Keratinocyte (primary cell): ENCODE measurements around the gene ACTN1.

Experiments used
- CTCF ChIP-seq, 3 experiments: IDR thresholded peaks in 1 of 3; conservative IDR thresholded peaks in 1 of 3; optimal IDR thresholded peaks in 1 of 3; 2 replicates in 2 of 3; 3 replicates in 1 of 3; pipeline versions ENCODE3 to v1.5.1; 2011; ENCODE audit warnings: low read length in 3 of 3, mild to moderate bottlenecking in 3 of 3, moderate library complexity in 2 of 3, control low read depth in 1 of 3, inconsistent platforms in 1 of 3; ENCODE audit not compliant: insufficient read depth in 2 of 3; ENCODE audit errors: extremely low read depth in 1 of 3
- EZH2 ChIP-seq: IDR thresholded peaks from one replicate; pipeline ENCODE4 v1.6.1; 2012; ENCODE audit warnings: inconsistent platforms, mild to moderate bottlenecking, low read length, moderate library complexity

GRCh38 chr14:68871392-68871791, 107.7 kb downstream of the ACTN1 start:
- TF ChIP-seq CTCF (optimal IDR thresholded peaks at IDR 0.05 in 1 of 3, IDR thresholded peaks at IDR 0.05 in 1 of 3, conservative IDR thresholded peaks at IDR 0.05 in 1 of 3; ENCODE audit: extremely low read depth in 1 of 3, insufficient read depth in 2 of 3, low read length in 3 of 3) (no peak), EZH2 (no peak)
